ENCODE measurements around the gene VTI1A. TPM values are rescaled to one million over a fixed set of nuclear protein-coding genes. Genes with fewer than 3 reads are reported as not detected.

The VTI1A gene
- total RNA-seq, 1 donor from 2014 or later, result 26.3 TPM

DNA sequence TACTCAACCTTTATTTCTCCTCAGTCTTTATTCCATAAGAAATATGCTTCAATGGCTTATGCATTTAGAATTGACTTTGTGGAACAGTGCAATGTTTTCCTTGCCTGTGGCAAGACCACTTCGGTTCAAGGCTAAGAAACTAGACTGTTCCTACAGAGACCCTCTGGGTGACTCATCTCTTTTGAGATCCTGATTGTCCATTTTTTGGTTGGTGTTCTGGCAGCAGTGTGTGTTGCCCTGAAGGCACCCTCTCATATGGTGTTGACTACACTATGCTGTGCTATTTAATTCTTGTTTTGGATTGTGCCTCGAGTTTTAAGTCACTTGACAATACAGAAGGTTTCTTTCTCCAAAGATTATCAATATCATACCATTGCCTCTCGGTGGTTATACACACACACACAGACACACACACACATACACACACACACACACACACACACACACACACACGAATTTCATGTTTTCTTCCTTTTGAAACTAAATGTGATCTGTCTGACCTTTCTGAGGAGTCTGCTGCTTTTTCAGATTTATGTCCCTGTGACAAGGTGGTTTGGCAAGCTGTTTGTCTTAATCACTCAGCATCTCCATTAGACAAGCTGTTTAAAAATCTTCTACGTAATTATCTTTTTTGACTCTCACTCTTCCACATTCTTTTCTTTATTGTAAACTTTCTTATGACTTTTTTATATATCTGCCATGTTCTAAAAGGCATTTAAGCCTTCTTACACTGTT is 187.2 kb downstream of the VTI1A start:
- Mint-ChIP-seq H3K4me1 (ENCODE audit: unreplicated experiment) (peaks cover 26% of the 10 kb centered on the region), H3K36me3 (ENCODE audit: unreplicated experiment) (no peaks in the 10 kb centered on the region), H3K27ac (ENCODE audit: unreplicated experiment) (peak overlapping the region; percentile 67), H3K9me3 (ENCODE audit: unreplicated experiment) (no peaks in the 10 kb centered on the region), H3K4me3 (ENCODE audit: unreplicated experiment) (no peak overlapping the region), H3K27me3 (ENCODE audit: unreplicated experiment) (no peaks in the 10 kb centered on the region)
- TF ChIP-seq, protein P1, sequence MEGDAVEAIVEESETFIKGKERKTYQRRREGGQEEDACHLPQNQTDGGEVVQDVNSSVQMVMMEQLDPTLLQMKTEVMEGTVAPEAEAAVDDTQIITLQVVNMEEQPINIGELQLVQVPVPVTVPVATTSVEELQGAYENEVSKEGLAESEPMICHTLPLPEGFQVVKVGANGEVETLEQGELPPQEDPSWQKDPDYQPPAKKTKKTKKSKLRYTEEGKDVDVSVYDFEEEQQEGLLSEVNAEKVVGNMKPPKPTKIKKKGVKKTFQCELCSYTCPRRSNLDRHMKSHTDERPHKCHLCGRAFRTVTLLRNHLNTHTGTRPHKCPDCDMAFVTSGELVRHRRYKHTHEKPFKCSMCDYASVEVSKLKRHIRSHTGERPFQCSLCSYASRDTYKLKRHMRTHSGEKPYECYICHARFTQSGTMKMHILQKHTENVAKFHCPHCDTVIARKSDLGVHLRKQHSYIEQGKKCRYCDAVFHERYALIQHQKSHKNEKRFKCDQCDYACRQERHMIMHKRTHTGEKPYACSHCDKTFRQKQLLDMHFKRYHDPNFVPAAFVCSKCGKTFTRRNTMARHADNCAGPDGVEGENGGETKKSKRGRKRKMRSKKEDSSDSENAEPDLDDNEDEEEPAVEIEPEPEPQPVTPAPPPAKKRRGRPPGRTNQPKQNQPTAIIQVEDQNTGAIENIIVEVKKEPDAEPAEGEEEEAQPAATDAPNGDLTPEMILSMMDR (IDR thresholded peaks at IDR 0.05), result no peak
- DNase-seq (ENCODE audit: extremely low spot score, unreplicated experiment), result no peak

DNA sequence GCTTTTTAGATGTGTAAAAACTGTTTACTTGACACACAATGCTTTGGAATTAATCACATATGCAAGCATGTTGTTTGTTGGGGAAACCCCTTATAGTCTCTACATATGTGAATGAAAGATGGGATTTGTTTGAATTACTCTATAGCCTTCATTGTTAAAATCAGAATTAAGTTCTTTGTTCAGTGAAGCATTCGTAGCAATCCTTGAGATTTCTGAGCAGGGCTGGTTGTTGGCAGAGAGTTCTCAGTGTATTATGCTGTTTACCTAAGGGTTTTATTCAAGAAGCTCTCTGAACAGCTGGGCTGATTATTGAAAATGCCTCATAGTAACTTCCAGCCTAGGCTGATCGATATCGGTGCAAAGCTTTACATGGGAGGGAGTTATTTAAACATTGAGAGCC is 190.9 kb downstream of the VTI1A start:
- no peak overlapping the region for H3K4me3 Mint-ChIP-seq (ENCODE audit: unreplicated experiment)
- no peaks in the 10 kb centered on the region for H3K27me3 Mint-ChIP-seq (ENCODE audit: unreplicated experiment)
- H3K36me3 Mint-ChIP-seq (ENCODE audit: unreplicated experiment), result no peaks in the 10 kb centered on the region
- TF ChIP-seq, protein P1 (IDR thresholded peaks at IDR 0.05), result no peak
- H3K27ac Mint-ChIP-seq (ENCODE audit: unreplicated experiment), result no peak overlapping the region
- no peak for DNase-seq (ENCODE audit: extremely low spot score, unreplicated experiment)
- no peaks in the 10 kb centered on the region for H3K9me3 Mint-ChIP-seq (ENCODE audit: unreplicated experiment)
- peaks cover 20% of the 10 kb centered on the region for H3K4me1 Mint-ChIP-seq (ENCODE audit: unreplicated experiment)

DNA sequence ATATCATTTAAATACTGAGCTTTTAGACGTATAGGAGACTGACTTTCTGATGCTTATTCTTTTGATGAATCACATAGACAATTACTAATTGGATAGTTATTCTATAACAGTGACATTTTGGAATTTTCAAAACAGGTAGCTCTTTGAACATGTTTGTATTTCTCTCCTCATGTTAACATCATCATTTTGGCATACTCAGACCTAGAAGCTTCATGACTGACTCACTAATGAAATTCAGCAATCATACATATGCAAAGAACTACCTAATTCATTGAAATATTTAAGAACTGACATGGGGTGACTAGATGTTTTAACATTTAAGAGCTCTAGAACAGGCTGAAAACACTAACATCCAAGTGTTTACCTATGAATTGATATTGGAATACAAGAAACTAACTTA is 192.3 kb downstream of the VTI1A start:
- peaks cover 6% of the 10 kb centered on the region for H3K4me1 Mint-ChIP-seq (ENCODE audit: unreplicated experiment)
- DNase-seq (ENCODE audit: extremely low spot score, unreplicated experiment), result no peak
- H3K36me3 Mint-ChIP-seq (ENCODE audit: unreplicated experiment), result no peaks in the 10 kb centered on the region
- H3K27me3 Mint-ChIP-seq (ENCODE audit: unreplicated experiment), result no peaks in the 10 kb centered on the region
- TF ChIP-seq, protein P1 (IDR thresholded peaks at IDR 0.05), result no peak
- H3K4me3 Mint-ChIP-seq (ENCODE audit: unreplicated experiment), result no peak overlapping the region
- no peaks in the 10 kb centered on the region for H3K9me3 Mint-ChIP-seq (ENCODE audit: unreplicated experiment)
- H3K27ac Mint-ChIP-seq (ENCODE audit: unreplicated experiment), result no peak overlapping the region

DNA sequence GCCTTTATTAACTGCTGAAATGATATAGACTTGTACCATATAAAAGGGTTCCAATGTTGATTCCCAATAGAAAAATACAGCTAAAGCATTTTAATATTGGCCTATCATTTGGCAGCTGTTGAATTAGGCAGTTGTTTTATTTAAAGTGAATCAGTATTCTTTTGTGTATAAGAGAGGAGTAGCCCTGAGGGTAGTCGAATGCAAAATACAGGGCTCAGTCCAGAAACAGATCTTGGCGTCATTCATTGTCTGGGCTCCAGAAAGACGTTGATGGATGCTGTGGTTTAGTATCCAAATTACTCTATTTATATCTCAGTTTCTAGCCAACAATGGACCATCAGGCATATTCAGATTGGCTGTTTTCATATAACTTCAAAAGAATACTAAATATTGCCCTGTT is 193.6 kb downstream of the VTI1A start:
- H3K36me3 Mint-ChIP-seq (ENCODE audit: unreplicated experiment), result no peaks in the 10 kb centered on the region
- DNase-seq (ENCODE audit: extremely low spot score, unreplicated experiment), result no peak
- no peaks in the 10 kb centered on the region for H3K9me3 Mint-ChIP-seq (ENCODE audit: unreplicated experiment)
- no peak overlapping the region for H3K27ac Mint-ChIP-seq (ENCODE audit: unreplicated experiment)
- H3K4me1 Mint-ChIP-seq (ENCODE audit: unreplicated experiment), result no peaks in the 10 kb centered on the region
- no peaks in the 10 kb centered on the region for H3K27me3 Mint-ChIP-seq (ENCODE audit: unreplicated experiment)
- TF ChIP-seq, protein P1 (IDR thresholded peaks at IDR 0.05), result no peak
- H3K4me3 Mint-ChIP-seq (ENCODE audit: unreplicated experiment), result no peak overlapping the region

DNA sequence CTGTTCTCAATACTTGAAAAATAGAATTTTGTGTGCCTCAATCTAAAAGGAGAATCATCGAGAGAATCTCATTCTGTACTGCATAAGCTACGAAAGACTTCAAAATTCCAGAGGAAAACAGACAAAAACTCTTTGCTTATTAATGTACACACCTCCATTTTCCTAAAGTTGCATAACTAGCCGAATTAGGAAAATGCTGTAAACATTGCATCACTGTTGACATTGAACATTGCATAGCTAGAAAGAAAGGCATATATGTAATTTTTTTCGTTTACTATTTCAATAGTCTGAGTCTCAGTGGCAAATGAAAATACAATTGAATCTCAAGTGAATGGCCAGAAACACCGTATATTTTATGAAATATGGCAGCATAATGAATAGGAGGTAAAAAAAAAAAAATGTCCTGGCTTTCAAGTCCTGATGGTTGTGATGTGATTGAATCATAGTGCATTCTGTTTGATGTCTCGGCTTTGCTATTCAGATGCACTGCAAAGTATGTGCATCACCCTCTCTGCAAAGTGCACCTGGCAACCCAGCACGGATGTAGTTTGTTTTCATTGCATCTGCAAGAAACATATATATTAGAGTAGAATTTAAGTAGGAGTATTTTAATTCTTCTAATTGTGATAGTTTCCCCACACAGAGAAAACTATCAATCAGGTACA is 196.7 kb downstream of the VTI1A start:
- no peaks in the 10 kb centered on the region for H3K27me3 Mint-ChIP-seq (ENCODE audit: unreplicated experiment)
- DNase-seq (ENCODE audit: extremely low spot score, unreplicated experiment), result no peak

More for the DNA sequence above, 196.7 kb downstream of the VTI1A start:
- Mint-ChIP-seq H3K36me3 (ENCODE audit: unreplicated experiment) (peaks cover 2% of the 10 kb centered on the region), H3K4me1 (ENCODE audit: unreplicated experiment) (no peaks in the 10 kb centered on the region), H3K4me3 (ENCODE audit: unreplicated experiment) (no peak overlapping the region), H3K27ac (ENCODE audit: unreplicated experiment) (no peak overlapping the region), H3K9me3 (ENCODE audit: unreplicated experiment) (no peaks in the 10 kb centered on the region)
- TF ChIP-seq, protein P1 (IDR thresholded peaks at IDR 0.05), result no peak

Measured in osteocyte (in vitro differentiated cells).